Tongue (tissue), 3 donors: ENCODE measurements around the gene FIGNL1. TPM values are rescaled to one million over a fixed set of nuclear protein-coding genes. Genes with fewer than 3 reads are reported as not detected.

Experiments used
- DNase-seq: peaks from one replicate; pipeline ENCODE4 v3.0.0-alpha.2; 2015
- small RNA-seq: library from RNA; depleted of rRNA; stranded (forward); fragments of <200 nt; gene quantifications from one replicate; pipeline ENCODE3, GENCODE V24; 2014; ENCODE audit warnings: low replicate concordance
- total RNA-seq: library from RNA; depleted of rRNA; stranded (reverse); fragments of >200 nt; gene quantifications from one replicate; pipeline ENCODE4 v1.2.3, GENCODE V29; 2014

The FIGNL1 gene
- total RNA-seq, 1 donor from 2014 or later = 19.5 TPM

- DNase-seq = no peak
These were observed 53.3 kb downstream of the FIGNL1 start for GRCh38 chr7:50396856-50397255.

- no peak for DNase-seq
These were observed 55.8 kb downstream of the FIGNL1 start for GRCh38 chr7:50394315-50394714.

Small RNA genes within 50 kb of the gene (small RNA-seq; reads per million reads assigned to genes)
- not detected for gene RNU6-1091P

Other genes starting within 250 kb of the FIGNL1 start
- gene IKZF1, start 145.6 kb downstream of the FIGNL1 start, total RNA-seq = 6.1 TPM
- gene DDC, start 115.1 kb upstream of the FIGNL1 start, total RNA-seq = not detected